Common myeloid progenitor, CD34-positive (primary cell): Measurements from ENCODE around the gene FAHD1.

ENCODE experiments used
- CTCF ChIA-PET: fragments of 350-600 bp; sonication (Branson Sonifier 250); formaldehyde crosslinking; loops from one replicate; lab custom pipeline; 2021; ENCODE audit warnings: antibody characterized with exemption; lab: Charles Lee
- POLR2A ChIA-PET: fragments of 350-600 bp; sonication (Branson Sonifier 250); formaldehyde crosslinking; loops from one replicate; lab custom pipeline; 2021; ENCODE audit warnings: antibody characterized with exemption; lab: Charles Lee
- DNase-seq, 3 donors: peaks; one replicate each; pipeline versions ENCODE4 v3.0.0 to v3.0.0-alpha.2; 2013
- H3K27ac ChIP-seq, 2 experiments: 1 replicate in 1 of 2; 2 replicates in 1 of 2; pipeline ENCODE4 v1.7.0; 2013; ENCODE audit warnings: inconsistent platforms in 2 of 2, low read length in 2 of 2, mild to moderate bottlenecking in 2 of 2, low read depth in 1 of 2, moderate library complexity in 1 of 2; ENCODE audit not compliant: severe bottlenecking in 2 of 2, insufficient read depth in 1 of 2, poor library complexity in 1 of 2
- H3K27me3 ChIP-seq, 5 experiments: replicated peaks in 2 of 5; 1 replicate in 3 of 5; 2 replicates in 2 of 5; pipeline versions ENCODE4 v1.6.1 to v1.7.0; 2013; ENCODE audit warnings: low read length in 4 of 5, mild to moderate bottlenecking in 2 of 5, moderate library complexity in 2 of 5, inconsistent platforms in 1 of 5; ENCODE audit not compliant: insufficient read depth in 5 of 5, control insufficient read depth in 4 of 5
- H3K36me3 ChIP-seq, 4 experiments: 1 replicate in 2 of 4; 2 replicates in 2 of 4; pipeline versions ENCODE4 v1.6.1 to v1.7.0; 2013; ENCODE audit warnings: low read length in 3 of 4, control low read depth in 1 of 4, mild to moderate bottlenecking in 1 of 4; ENCODE audit not compliant: control insufficient read depth in 4 of 4, insufficient read depth in 4 of 4
- H3K4me1 ChIP-seq, 4 experiments: 1 replicate in 3 of 4; 2 replicates in 1 of 4; pipeline versions ENCODE4 v1.6.1 to v1.7.1; 2013; ENCODE audit warnings: low read length in 3 of 4, mild to moderate bottlenecking in 3 of 4, control low read depth in 1 of 4, inconsistent platforms in 1 of 4, moderate library complexity in 1 of 4; ENCODE audit not compliant: control insufficient read depth in 4 of 4, insufficient read depth in 4 of 4; ENCODE audit errors: control extremely low read depth in 1 of 4
- H3K4me3 ChIP-seq, 7 experiments: 1 replicate in 4 of 7; 2 replicates in 3 of 7; pipeline versions ENCODE4 v1.5.1 to v1.7.0; 2013; ENCODE audit warnings: mild to moderate bottlenecking in 7 of 7, low read length in 6 of 7, moderate library complexity in 6 of 7, inconsistent platforms in 2 of 7, low read depth in 2 of 7, control low read depth in 1 of 7; ENCODE audit not compliant: insufficient read depth in 4 of 7, control insufficient read depth in 1 of 7; ENCODE audit errors: extremely low read depth in 1 of 7
- H3K9me3 ChIP-seq, 5 experiments: 1 replicate in 4 of 5; 2 replicates in 1 of 5; pipeline versions ENCODE4 v1.6.1 to v1.7.1; 2013; ENCODE audit warnings: low read length in 4 of 5, mild to moderate bottlenecking in 2 of 5, inconsistent platforms in 1 of 5, low read depth in 1 of 5, moderate library complexity in 1 of 5; ENCODE audit not compliant: control insufficient read depth in 4 of 5, insufficient read depth in 2 of 5; ENCODE audit errors: control extremely low read depth in 1 of 5
- WGBS: methylation state at CpG from one replicate; pipeline ENCODE4 v1.1.5; 2013; ENCODE audit not compliant: insufficient coverage; 5-methylcytosine and 5-hydroxymethylcytosine counted together

Gene FAHD1

DNA sequence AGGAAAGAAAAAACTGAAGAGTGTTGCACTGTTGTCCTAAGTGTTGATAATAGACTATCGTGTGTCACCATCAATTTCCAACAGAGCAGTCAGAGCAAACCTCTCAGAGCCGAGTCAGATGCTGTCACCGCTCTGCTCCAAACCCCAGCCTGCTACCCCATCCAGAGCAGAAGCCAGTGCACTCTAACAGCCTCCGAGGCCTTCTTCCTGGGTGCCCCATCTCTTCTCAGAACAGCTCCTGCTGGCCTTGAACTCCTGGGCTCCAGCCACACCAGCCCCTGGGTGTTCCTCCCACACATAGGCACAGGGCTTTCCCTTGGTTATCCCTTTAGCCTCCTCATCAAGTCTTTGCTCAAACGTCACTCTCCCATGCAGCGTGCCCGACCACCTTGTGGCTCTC lies 24.0 kb downstream of the FAHD1 start:
- no peak for DNase-seq
- Histone ChIP-seq H3K4me1 (no peaks in the 10 kb centered on the region), H3K4me3 (no peak overlapping the region), H3K36me3 (no peaks in the 10 kb centered on the region), H3K9me3 (no peaks in the 10 kb centered on the region), H3K27ac (no peak overlapping the region), H3K27me3 (peaks cover 0 to 13% (median 7%) of the 10 kb centered on the region in 5 experiments)
- WGBS: 95% methylated on average over 7 of the region's 7 CpGs
- ChIA-PET CTCF (interaction anchor here (1.5 kb wide), 1 partner anchor 35 kb away, joined by 3 read pairs; no protein-coding TSS in a partner anchor), POLR2A (no interaction called here)

DNA sequence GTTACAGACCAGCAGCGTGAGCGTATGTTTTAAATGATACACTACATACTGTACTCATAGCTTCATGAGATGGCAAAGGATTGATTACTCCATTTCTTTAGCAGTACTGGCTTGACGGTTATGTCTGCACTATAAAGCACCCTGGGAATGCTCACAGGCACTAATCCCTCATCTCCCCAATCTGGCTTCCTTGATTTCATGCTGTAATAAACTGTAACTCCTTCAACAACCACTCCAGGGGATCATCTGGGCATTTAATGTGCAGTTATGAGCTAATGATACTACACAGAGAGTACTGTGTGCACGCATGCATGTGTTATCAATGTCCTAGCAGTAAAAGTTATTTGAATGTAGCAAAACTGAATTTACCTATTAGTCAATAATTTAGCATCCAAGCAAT lies 24.8 kb downstream of the FAHD1 start:
- no peak for DNase-seq
- no peak overlapping the region for H3K27ac ChIP-seq
- POLR2A ChIA-PET: interaction anchor here (0.6 kb wide), 1 partner anchor 212 kb away, joined by 4 read pairs; no protein-coding TSS in a partner anchor
- H3K36me3 ChIP-seq: no peaks in the 10 kb centered on the region
- CTCF ChIA-PET: no interaction called here
- peaks cover 0 to 13% (median 9%) of the 10 kb centered on the region in 5 experiments for H3K27me3 ChIP-seq
- no peaks in the 10 kb centered on the region for H3K9me3 ChIP-seq
- no peaks in the 10 kb centered on the region for H3K4me1 ChIP-seq
- WGBS: no CpG with 5 or more reads among the region's 4 CpGs
- H3K4me3 ChIP-seq: no peak overlapping the region

DNA sequence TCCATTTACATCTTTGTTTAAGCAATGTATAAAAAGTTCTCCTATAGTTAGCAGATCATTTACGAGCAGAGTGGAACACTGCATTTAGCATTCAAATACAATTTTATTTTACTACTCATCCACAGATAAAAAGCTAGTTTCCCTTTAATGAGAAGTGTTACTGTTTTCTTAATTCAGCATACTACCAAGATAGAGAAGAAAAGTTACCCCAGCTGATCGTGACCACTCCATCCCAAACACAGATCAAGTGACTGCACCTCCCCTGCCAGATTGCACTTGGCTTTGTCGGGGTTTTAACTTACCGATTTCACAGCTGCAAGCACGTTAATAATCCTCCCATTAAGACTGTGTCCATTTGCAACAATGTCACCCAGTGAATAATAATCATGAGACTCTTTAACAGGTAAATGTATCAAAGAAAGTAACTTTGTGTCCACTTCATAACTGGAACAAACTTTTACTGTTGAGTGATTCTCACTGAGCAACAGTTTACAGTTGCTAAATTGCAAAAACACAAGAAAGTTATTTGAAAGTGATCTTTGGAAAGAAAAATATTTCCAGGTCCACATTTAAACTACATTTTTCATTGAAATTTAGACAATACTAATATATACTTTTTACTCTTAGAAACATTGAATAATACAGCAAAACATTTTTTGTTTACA lies 30.6 kb downstream of the FAHD1 start:
- H3K27me3 ChIP-seq: peaks cover 14 to 62% (median 27%) of the 10 kb centered on the region in 5 experiments
- no peaks in the 10 kb centered on the region for H3K36me3 ChIP-seq
- H3K27ac ChIP-seq: no peak overlapping the region
- H3K9me3 ChIP-seq: no peaks in the 10 kb centered on the region
- H3K4me1 ChIP-seq: no peaks in the 10 kb centered on the region
- WGBS: 47% methylated on average over 4 of the region's 5 CpGs
- no peak for DNase-seq
- ChIA-PET POLR2A (no interaction called here), CTCF (interaction anchor here (0.7 to 2.0 kb wide), 5 partner anchors 11 to 49 kb away, joined by 3 to 4 read pairs (median 3); no protein-coding TSS in a partner anchor)
- no peak overlapping the region for H3K4me3 ChIP-seq

DNA sequence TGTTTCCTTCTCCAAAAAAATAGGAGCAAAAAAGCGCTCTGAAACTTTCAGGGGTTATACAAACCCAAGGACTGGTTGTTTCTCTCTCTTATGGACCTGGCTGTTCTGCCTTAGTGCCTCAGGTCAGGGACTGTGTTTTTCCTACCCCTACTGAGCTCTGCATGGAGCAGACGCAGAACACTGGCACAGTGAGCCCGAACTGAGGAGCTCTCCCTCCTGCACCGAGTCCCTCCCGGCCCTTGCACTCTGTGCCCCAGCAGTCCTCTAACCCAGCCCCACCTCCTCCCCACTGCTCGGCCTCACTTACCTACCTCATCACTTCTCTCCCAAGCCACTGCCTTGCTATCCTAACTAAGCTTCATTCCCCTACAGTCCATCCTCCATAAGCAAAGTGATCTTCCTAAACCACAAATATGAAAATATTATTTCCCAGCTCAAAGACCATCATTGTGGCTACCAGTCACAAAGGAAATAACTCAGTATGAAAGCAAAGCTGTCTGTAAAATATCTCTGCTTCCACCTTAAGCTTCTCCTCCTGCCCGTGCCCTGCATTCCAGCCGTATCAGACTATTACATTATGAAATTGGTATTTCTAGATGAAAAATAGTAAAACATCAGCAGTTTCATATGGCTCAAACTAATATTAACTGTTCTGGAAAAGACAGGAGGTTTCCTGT lies 31.3 kb downstream of the FAHD1 start:
- whole genome bisulfite sequencing: 38% methylated on average over 6 of the region's 8 CpGs
- no peak for DNase-seq
- POLR2A ChIA-PET: no interaction called here
- Histone ChIP-seq H3K27ac (no peak overlapping the region), H3K4me3 (no peak overlapping the region), H3K9me3 (no peaks in the 10 kb centered on the region), H3K27me3 (peaks cover 14 to 65% (median 27%) of the 10 kb centered on the region in 5 experiments), H3K36me3 (no peaks in the 10 kb centered on the region), H3K4me1 (no peaks in the 10 kb centered on the region)
- CTCF ChIA-PET: interaction anchor here (0.8 to 2.0 kb wide), 4 partner anchors 10 to 49 kb away, joined by 3 to 4 read pairs (median 4); no protein-coding TSS in a partner anchor

DNA sequence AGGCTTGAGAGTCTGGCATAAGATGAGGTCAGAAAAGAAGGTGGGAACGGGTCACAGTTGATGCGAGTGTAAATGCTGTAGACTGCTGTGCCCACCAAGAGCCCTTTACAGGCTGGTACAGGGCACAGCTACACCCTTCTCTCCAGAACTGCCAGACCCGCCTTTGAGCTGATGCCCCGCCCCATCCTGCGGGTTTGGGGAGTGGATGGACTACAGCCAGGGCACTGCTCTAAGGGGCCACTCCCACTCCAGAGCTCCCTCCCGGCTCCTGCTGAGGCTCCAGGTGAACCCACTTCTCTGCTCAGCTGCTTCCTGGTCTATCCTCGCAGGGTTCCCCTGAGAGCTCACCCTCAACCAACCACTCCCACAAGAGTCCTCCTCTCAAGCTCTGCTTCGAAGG lies 32.6 kb downstream of the FAHD1 start:
- WGBS: 71% methylated on average over 3 of the region's 8 CpGs
- peaks cover 14 to 62% (median 24%) of the 10 kb centered on the region in 5 experiments for H3K27me3 ChIP-seq
- H3K27ac ChIP-seq: no peak overlapping the region
- no peak overlapping the region for H3K4me3 ChIP-seq
- no peaks in the 10 kb centered on the region for H3K4me1 ChIP-seq
- CTCF ChIA-PET: interaction anchor here (1.2 to 2.0 kb wide), 2 partner anchors 9 to 94 kb away, joined by 3 to 4 read pairs; partner anchors contain the start of gene RPL3L
- POLR2A ChIA-PET: no interaction called here
- no peak for DNase-seq
- H3K36me3 ChIP-seq: no peaks in the 10 kb centered on the region
- H3K9me3 ChIP-seq: no peaks in the 10 kb centered on the region

DNA sequence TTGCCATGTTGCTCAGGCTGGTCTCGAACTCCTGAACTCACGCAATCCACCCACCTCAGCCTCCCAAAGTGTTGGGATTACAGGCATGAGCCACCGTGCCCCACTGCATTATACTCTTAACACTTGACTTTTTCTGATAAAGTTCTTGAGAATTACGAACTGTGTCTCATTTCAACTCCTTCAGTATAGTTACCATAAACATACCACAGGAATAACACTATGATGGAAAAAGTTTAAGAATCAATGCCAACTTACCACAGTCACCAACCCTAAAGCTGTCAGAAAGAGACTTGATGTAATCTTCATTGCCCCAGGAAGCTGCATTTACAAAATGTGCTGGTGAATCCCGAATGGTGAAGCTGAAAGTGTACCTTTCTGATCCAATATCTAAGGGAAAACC lies 34.7 kb downstream of the FAHD1 start:
- ChIA-PET CTCF (interaction anchor here (1.4 to 1.6 kb wide), 4 partner anchors 24 to 67 kb away, joined by 3 to 7 read pairs (median 3); no protein-coding TSS in a partner anchor), POLR2A (no interaction called here)
- no peak overlapping the region for H3K4me3 ChIP-seq
- DNase-seq: no peak
- 97% methylated on average over 4 of the region's 5 CpGs for WGBS
- no peaks in the 10 kb centered on the region for H3K36me3 ChIP-seq
- no peak overlapping the region for H3K27ac ChIP-seq
- no peaks in the 10 kb centered on the region for H3K9me3 ChIP-seq
- H3K27me3 ChIP-seq: peaks cover 17 to 61% (median 22%) of the 10 kb centered on the region in 5 experiments
- no peaks in the 10 kb centered on the region for H3K4me1 ChIP-seq

DNA sequence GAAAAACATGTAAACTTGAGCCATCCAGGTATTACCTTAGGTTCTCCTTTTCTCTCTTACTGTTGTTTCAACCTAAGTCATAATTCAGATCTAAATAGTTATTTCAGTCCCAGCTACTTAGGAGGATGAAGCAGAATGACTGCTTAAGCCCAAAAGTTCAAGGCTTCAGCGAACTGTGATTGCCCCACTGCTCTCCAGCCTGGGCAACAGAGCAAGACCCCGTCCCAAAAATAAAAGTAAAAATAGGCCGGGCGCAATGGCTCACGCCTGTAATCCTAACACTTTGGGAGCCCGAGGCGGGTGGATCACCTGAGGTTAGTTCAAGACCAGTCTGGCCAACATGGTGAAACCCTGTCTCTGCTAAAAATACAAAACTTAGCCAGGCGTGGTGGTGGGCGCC lies 35.4 kb downstream of the FAHD1 start:
- Histone ChIP-seq H3K4me3 (no peak overlapping the region), H3K36me3 (no peaks in the 10 kb centered on the region), H3K27ac (no peak overlapping the region), H3K27me3 (peaks cover 16 to 54% (median 18%) of the 10 kb centered on the region in 5 experiments), H3K4me1 (no peaks in the 10 kb centered on the region), H3K9me3 (no peaks in the 10 kb centered on the region)
- no peak for DNase-seq
- POLR2A ChIA-PET: no interaction called here
- WGBS: 70% methylated on average over 4 of the region's 9 CpGs
- CTCF ChIA-PET: interaction anchor here (1.0 to 2.2 kb wide), 9 partner anchors 9 to 142 kb away, joined by 3 to 7 read pairs (median 3); no protein-coding TSS in a partner anchor
